ENCODE measurements around the gene ARHGAP15. TPM values are rescaled to one million over a fixed set of nuclear protein-coding genes. Genes with fewer than 3 reads are reported as not detected.

Gene ARHGAP15
- total and polyA plus RNA-seq, 3 donors from 2014 or later, result 2.2 to 15.0 (median 7.7) TPM

DNA sequence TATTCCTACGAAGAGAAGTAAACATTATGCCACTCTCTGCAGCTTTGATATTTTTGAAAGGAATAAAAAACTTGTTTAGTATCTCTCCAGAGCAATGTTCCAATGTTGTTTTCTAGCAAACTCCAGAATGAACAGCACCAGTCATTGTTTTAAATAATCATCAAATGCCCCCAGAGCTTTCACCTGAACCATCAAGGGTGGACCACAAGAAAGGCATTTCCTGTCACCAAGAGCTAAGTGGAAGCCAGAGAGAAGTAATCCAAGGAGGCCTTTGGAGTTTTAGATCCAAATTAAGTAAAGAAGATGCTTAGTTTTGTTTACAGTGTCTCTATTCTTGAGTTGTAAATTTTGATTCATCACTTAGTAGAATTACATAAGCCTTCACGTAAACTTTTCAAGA, 559.0 kb downstream of the ARHGAP15 start:
- 90 to 99% methylated on average over 2 of the region's 2 CpGs for WGBS, 2 donors
- TF ChIP-seq POLR2A (IDR thresholded peaks at IDR 0.05), result no peak
- TF ChIP-seq, protein P1, sequence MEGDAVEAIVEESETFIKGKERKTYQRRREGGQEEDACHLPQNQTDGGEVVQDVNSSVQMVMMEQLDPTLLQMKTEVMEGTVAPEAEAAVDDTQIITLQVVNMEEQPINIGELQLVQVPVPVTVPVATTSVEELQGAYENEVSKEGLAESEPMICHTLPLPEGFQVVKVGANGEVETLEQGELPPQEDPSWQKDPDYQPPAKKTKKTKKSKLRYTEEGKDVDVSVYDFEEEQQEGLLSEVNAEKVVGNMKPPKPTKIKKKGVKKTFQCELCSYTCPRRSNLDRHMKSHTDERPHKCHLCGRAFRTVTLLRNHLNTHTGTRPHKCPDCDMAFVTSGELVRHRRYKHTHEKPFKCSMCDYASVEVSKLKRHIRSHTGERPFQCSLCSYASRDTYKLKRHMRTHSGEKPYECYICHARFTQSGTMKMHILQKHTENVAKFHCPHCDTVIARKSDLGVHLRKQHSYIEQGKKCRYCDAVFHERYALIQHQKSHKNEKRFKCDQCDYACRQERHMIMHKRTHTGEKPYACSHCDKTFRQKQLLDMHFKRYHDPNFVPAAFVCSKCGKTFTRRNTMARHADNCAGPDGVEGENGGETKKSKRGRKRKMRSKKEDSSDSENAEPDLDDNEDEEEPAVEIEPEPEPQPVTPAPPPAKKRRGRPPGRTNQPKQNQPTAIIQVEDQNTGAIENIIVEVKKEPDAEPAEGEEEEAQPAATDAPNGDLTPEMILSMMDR (IDR thresholded peaks at IDR 0.05), result no peak
- DNase-seq, result no peak
- no peaks in the 10 kb centered on the region for H3K4me1 ChIP-seq
- H3K4me3 ChIP-seq, result no peak overlapping the region
- H3K9me3 ChIP-seq, result no peaks in the 10 kb centered on the region
- H3K27me3 ChIP-seq, result no peaks in the 10 kb centered on the region
- intact Hi-C loops (cut with DNase I; ENCODE audit: low total_unique reads), result no loop called here
- H3K27ac ChIP-seq, result no peak overlapping the region
- H3K36me3 ChIP-seq (ENCODE audit: low read depth, missing control alignments), result no peaks in the 10 kb centered on the region

GRCh38 chr2:143688815-143689214, 559.6 kb downstream of the ARHGAP15 start:
- DNase-seq, result no peak
- H3K9me3 ChIP-seq, result no peaks in the 10 kb centered on the region
- WGBS, 2 donors, result 87 to 93% methylated on average over 2 of the region's 2 CpGs
- H3K4me1 ChIP-seq, result no peaks in the 10 kb centered on the region
- H3K36me3 ChIP-seq (ENCODE audit: low read depth, missing control alignments), result no peaks in the 10 kb centered on the region
- intact Hi-C loops (cut with DNase I; ENCODE audit: low total_unique reads), result no loop called here
- H3K27ac ChIP-seq, result no peak overlapping the region
- H3K27me3 ChIP-seq, result no peaks in the 10 kb centered on the region
- no peak overlapping the region for H3K4me3 ChIP-seq
- TF ChIP-seq, protein P1 (IDR thresholded peaks at IDR 0.05), result no peak
- no peak for TF ChIP-seq POLR2A (IDR thresholded peaks at IDR 0.05)

DNA sequence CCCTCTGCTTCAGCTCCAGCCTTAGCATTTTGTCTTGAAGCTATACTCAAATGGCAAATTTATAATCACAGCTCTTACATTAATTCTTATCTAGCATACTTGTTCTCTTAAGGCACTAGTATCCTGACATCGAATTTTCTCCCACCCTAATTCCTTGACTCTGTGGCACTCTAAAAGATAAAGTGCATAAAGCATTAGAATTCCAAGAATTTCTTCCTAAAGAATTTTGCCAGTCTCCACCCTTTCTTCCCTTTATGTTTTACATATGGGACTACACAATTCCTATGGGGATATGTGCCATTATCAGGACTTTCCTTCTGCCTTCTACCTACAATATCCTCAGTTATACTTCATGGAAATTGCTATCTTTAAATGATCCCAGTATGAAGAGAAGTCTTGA, 560.3 kb downstream of the ARHGAP15 start:
- no peaks in the 10 kb centered on the region for H3K27me3 ChIP-seq
- no peak overlapping the region for H3K27ac ChIP-seq
- H3K36me3 ChIP-seq (ENCODE audit: low read depth, missing control alignments), result no peaks in the 10 kb centered on the region
- no peaks in the 10 kb centered on the region for H3K4me1 ChIP-seq
- intact Hi-C loops (cut with DNase I; ENCODE audit: low total_unique reads), result no loop called here
- 48 to 51% methylated on average over 1 of the region's 1 CpG for WGBS, 2 donors
- TF ChIP-seq POLR2A (IDR thresholded peaks at IDR 0.05), result no peak
- TF ChIP-seq, protein P1 (IDR thresholded peaks at IDR 0.05), result no peak
- H3K4me3 ChIP-seq, result no peak overlapping the region
- no peak for DNase-seq
- no peaks in the 10 kb centered on the region for H3K9me3 ChIP-seq

DNA sequence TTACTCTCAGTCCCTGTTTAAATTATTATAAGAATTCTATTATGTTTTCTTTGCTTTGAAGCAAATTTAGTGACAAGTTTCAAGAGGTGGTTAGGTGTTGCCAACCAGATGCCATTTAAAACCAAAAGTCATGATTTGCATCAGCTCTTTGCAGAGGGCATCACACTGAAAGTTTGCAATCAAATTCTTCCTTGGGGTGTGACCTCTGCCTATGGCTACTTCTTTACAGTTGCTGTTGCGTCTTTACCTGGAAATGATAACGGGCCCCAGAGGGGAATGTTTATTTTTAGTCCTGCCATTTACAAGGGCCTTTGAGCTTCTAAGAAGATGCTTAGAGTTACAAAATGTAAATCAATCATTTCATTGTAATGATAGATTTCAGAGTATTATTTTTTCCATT, 561.0 kb downstream of the ARHGAP15 start:
- TF ChIP-seq, protein P1 (IDR thresholded peaks at IDR 0.05), result no peak
- no peak for TF ChIP-seq POLR2A (IDR thresholded peaks at IDR 0.05)
- Histone ChIP-seq H3K4me1 (no peaks in the 10 kb centered on the region), H3K9me3 (no peaks in the 10 kb centered on the region), H3K4me3 (no peak overlapping the region), H3K36me3 (ENCODE audit: low read depth, missing control alignments) (no peaks in the 10 kb centered on the region), H3K27me3 (no peaks in the 10 kb centered on the region), H3K27ac (no peak overlapping the region)
- 83 to 91% methylated on average over 2 of the region's 2 CpGs for WGBS, 2 donors
- DNase-seq, result no peak
- intact Hi-C loops (cut with DNase I; ENCODE audit: low total_unique reads), result no loop called here

DNA sequence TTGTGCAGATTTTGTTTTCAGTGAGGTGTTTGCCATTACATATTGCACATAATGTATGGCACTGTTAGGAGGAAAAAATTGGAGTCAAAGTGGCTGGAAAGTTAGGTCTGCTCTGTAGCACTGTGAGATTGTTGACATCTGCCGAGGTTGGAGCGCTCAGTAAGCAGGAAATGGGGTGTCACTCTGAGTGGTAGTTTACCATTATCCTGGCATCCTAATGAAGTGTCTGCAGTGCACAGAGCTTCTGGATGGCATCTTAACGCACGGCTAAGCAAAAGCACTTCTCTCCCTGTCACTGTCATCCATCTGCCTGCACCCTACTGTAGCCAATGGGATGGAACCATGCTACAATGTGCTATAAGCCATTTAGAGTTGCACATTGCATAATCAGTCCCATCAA, 561.9 kb downstream of the ARHGAP15 start:
- no peak overlapping the region for H3K4me3 ChIP-seq
- no peaks in the 10 kb centered on the region for H3K27me3 ChIP-seq
- no peak overlapping the region for H3K27ac ChIP-seq
- DNase-seq, result no peak
- H3K36me3 ChIP-seq (ENCODE audit: low read depth, missing control alignments), result no peaks in the 10 kb centered on the region
- no peak for TF ChIP-seq POLR2A (IDR thresholded peaks at IDR 0.05)
- TF ChIP-seq, protein P1 (IDR thresholded peaks at IDR 0.05), result no peak
- no peaks in the 10 kb centered on the region for H3K9me3 ChIP-seq
- 85 to 89% methylated on average over 4 of the region's 4 CpGs for WGBS, 2 donors
- H3K4me1 ChIP-seq, result no peaks in the 10 kb centered on the region
- intact Hi-C loops (cut with DNase I; ENCODE audit: low total_unique reads), result no loop called here
